OCI-LY3 (cell line): ENCODE results near the gene CTDP1.

Source experiments
- H2AFZ ChIP-seq: fragments of 200-600, 300-600 bp; shearing (Covaris generic); 2 replicates; pipeline ENCODE4 v1.6.0; 2014; ENCODE audit warnings: antibody characterized with exemption, low read depth, low read length
- H3K27ac ChIP-seq: fragments of 200-600, 300-600 bp; sonication (generic); 2 replicates; pipeline ENCODE4 v1.5.1; 2014; ENCODE audit warnings: mild to moderate bottlenecking, low read length, moderate library complexity, mixed read lengths
- H3K27me3 ChIP-seq: fragments of 200-600, 300-600 bp; sonication (generic); 2 replicates; pipeline ENCODE4 v1.6.1; 2014; ENCODE audit warnings: low read depth, low read length, mixed read lengths
- H3K36me3 ChIP-seq: fragments of 200-600, 300-600 bp; sonication (generic); replicated peaks from 2 replicates; pipeline ENCODE3; 2014; ENCODE audit warnings: low read depth, low read length, mixed read lengths
- H3K4me1 ChIP-seq: fragments of 300-600, 200-600 bp; sonication (generic); 2 replicates; pipeline ENCODE4 v1.6.1; 2014; ENCODE audit warnings: low read length, mixed read lengths
- H3K4me2 ChIP-seq: fragments of 200-600, 300-600 bp; sonication (generic); 2 replicates; pipeline ENCODE4 v1.6.1; 2014; ENCODE audit warnings: low read length, mixed read lengths
- H3K4me3 ChIP-seq: fragments of 300-600, 200-600 bp; sonication (generic); 2 replicates; pipeline ENCODE4 v1.5.1; 2014; ENCODE audit warnings: antibody characterized with exemption, mild to moderate bottlenecking, low read length, moderate library complexity
- H3K79me2 ChIP-seq: fragments of 300-600, 200-600 bp; shearing (Covaris generic); 2 replicates; pipeline ENCODE4 v1.6.1; 2014; ENCODE audit warnings: mild to moderate bottlenecking, low read length, mixed read lengths
- H3K9ac ChIP-seq: fragments of 300-600, 200-600 bp; shearing (Covaris generic); 2 replicates; pipeline ENCODE4 v1.6.0; 2014; ENCODE audit warnings: mild to moderate bottlenecking, low read length, moderate library complexity
- H3K9me3 ChIP-seq: fragments of 200-600, 300-600 bp; shearing (Covaris generic); 2 replicates; pipeline ENCODE4 v1.6.1; 2014; ENCODE audit warnings: low read length, mixed read lengths; ENCODE audit not compliant: insufficient read depth
- H4K20me1 ChIP-seq: fragments of 200-600, 300-600 bp; sonication (generic); 2 replicates; pipeline ENCODE4 v1.6.1; 2016; ENCODE audit warnings: low read length, mixed read lengths; ENCODE audit not compliant: insufficient read depth
- CTCF ChIP-seq: fragments of 200-600, 300-600 bp; sonication (generic); IDR thresholded peaks from 2 replicates; pipeline ENCODE4 v1.5.1; 2014; ENCODE audit warnings: antibody characterized with exemption, low read length, low read depth
- EZH2phosphoT487 ChIP-seq: fragments of 200-600 bp; shearing (Covaris generic); IDR thresholded peaks from 2 replicates; pipeline ENCODE4 v1.6.1; 2018; ENCODE audit warnings: antibody characterized with exemption, mixed run types, low read depth

CTDP1 gene

GRCh38 chr18:79768745-79769144 is 89.1 kb downstream of the CTDP1 start:
- Histone ChIP-seq H3K9ac (no peak overlapping the region), H3K27ac (no peak overlapping the region), H3K9me3 (peaks cover 16% of the 10 kb centered on the region), H3K27me3 (peaks cover 10% of the 10 kb centered on the region; the same call in 1 of the 2 replicates), H3K4me3 (no peak overlapping the region), H3K4me2 (no peak overlapping the region), H3K4me1 (no peaks in the 10 kb centered on the region), H2AFZ (no peak overlapping the region), H4K20me1 (no peaks in the 10 kb centered on the region), H3K79me2 (no peaks in the 10 kb centered on the region), H3K36me3 (no peaks in the 10 kb centered on the region)
- no peak for TF ChIP-seq EZH2phosphoT487
- no peak for TF ChIP-seq CTCF

GRCh38 chr18:79769698-79770500 is 90.3 kb downstream of the CTDP1 start:
- TF ChIP-seq EZH2phosphoT487 = no peak
- no peak for TF ChIP-seq CTCF
- no peak overlapping the region for H3K9ac ChIP-seq
- H4K20me1 ChIP-seq = no peaks in the 10 kb centered on the region
- H2AFZ ChIP-seq = no peak overlapping the region
- H3K36me3 ChIP-seq = no peaks in the 10 kb centered on the region
- H3K79me2 ChIP-seq = no peaks in the 10 kb centered on the region
- H3K9me3 ChIP-seq = peaks cover 16% of the 10 kb centered on the region
- H3K27ac ChIP-seq = no peak overlapping the region
- H3K27me3 ChIP-seq = peaks cover 10% of the 10 kb centered on the region; the same call in 1 of the 2 replicates
- no peak overlapping the region for H3K4me3 ChIP-seq
- no peak overlapping the region for H3K4me2 ChIP-seq
- no peaks in the 10 kb centered on the region for H3K4me1 ChIP-seq

GRCh38 chr18:79770501-79770815 is 90.9 kb downstream of the CTDP1 start:
- no peaks in the 10 kb centered on the region for H3K4me1 ChIP-seq
- no peak overlapping the region for H2AFZ ChIP-seq
- no peak overlapping the region for H3K4me3 ChIP-seq
- no peaks in the 10 kb centered on the region for H3K36me3 ChIP-seq
- no peak overlapping the region for H3K9ac ChIP-seq
- no peak overlapping the region for H3K27ac ChIP-seq
- no peaks in the 10 kb centered on the region for H4K20me1 ChIP-seq
- TF ChIP-seq CTCF (no peak), EZH2phosphoT487 (no peak)
- no peak overlapping the region for H3K4me2 ChIP-seq
- H3K9me3 ChIP-seq = peaks cover 16% of the 10 kb centered on the region
- H3K79me2 ChIP-seq = no peaks in the 10 kb centered on the region
- peaks cover 10% of the 10 kb centered on the region; the same call in 1 of the 2 replicates for H3K27me3 ChIP-seq

GRCh38 chr18:79770826-79771225 is 91.2 kb downstream of the CTDP1 start:
- H3K9ac ChIP-seq = no peak overlapping the region
- H2AFZ ChIP-seq = no peak overlapping the region
- no peak overlapping the region for H3K4me3 ChIP-seq
- peaks cover 16% of the 10 kb centered on the region for H3K9me3 ChIP-seq
- peaks cover 10% of the 10 kb centered on the region; the same call in 1 of the 2 replicates for H3K27me3 ChIP-seq
- H3K4me2 ChIP-seq = no peak overlapping the region
- H3K79me2 ChIP-seq = no peaks in the 10 kb centered on the region
- H3K36me3 ChIP-seq = no peaks in the 10 kb centered on the region
- H3K27ac ChIP-seq = no peak overlapping the region
- no peaks in the 10 kb centered on the region for H4K20me1 ChIP-seq
- TF ChIP-seq EZH2phosphoT487 (no peak), CTCF (no peak)
- H3K4me1 ChIP-seq = no peaks in the 10 kb centered on the region
